G401 (cell line): ENCODE results near the gene APOBEC3G. TPM values are rescaled to one million over a fixed set of nuclear protein-coding genes. Genes with fewer than 3 reads are reported as not detected.
A peak's percentile ranks its signal among the peaks of the same experiment; 100 is the strongest.

Experiments used
- DNase-seq: peaks from one replicate; pipeline ENCODE4 v3.0.0-alpha.2; 2015; ENCODE audit warnings: low spot score
- in situ Hi-C: cut with HindIII; loops from 2 replicates; pipeline ENCODE4 v1.10.0; 2016; ENCODE audit warnings: low sequenced_read_pairs, mixed read lengths
- total RNA-seq: library from RNA; depleted of rRNA; stranded (reverse); fragments of >200 nt; shearing (Covaris generic); gene quantifications from 2 replicates; pipeline ENCODE4 v1.2.3, GENCODE V29; 2014

APOBEC3G gene
- total RNA-seq, 1 experiment from 2014 or later: 2.9 TPM

- in situ Hi-C loops: no loop called here
- no peak for DNase-seq
These were observed 37.0 kb downstream of the APOBEC3G start for GRCh38 chr22:39114112-39114511.

- in situ Hi-C loops: no loop called here
These were observed 38.5 kb downstream of the APOBEC3G start for GRCh38 chr22:39115570-39115969.

GRCh38 chr22:39115977-39116621 is 39.0 kb downstream of the APOBEC3G start:
- in situ Hi-C loops: no loop called here
- no peak for DNase-seq

More at GRCh38 chr22:39115570-39115969, 38.5 kb downstream of the APOBEC3G start:
- no peak for DNase-seq

- in situ Hi-C loops: no loop called here
These were observed 40.6 kb downstream of the APOBEC3G start for GRCh38 chr22:39117585-39118191.

GRCh38 chr22:39120983-39121382 is 43.9 kb downstream of the APOBEC3G start:
- in situ Hi-C loops: no loop called here

More at GRCh38 chr22:39117585-39118191, 40.6 kb downstream of the APOBEC3G start:
- peak; percentile 27 for DNase-seq

GRCh38 chr22:39122772-39123470 is 45.8 kb downstream of the APOBEC3G start:
- no peak for DNase-seq
- in situ Hi-C loops: no loop called here

More at GRCh38 chr22:39120983-39121382, 43.9 kb downstream of the APOBEC3G start:
- DNase-seq: no peak

GRCh38 chr22:39123751-39124581 is 46.9 kb downstream of the APOBEC3G start:
- DNase-seq: no peak
- in situ Hi-C loops: no loop called here

- in situ Hi-C loops: no loop called here
- no peak for DNase-seq
These were observed 48.5 kb downstream of the APOBEC3G start for GRCh38 chr22:39125622-39126021.

- in situ Hi-C loops: no loop called here
- DNase-seq: no peak
These were observed 51.4 kb downstream of the APOBEC3G start for GRCh38 chr22:39128508-39128907.

GRCh38 chr22:39129081-39129480 is 52.0 kb downstream of the APOBEC3G start:
- in situ Hi-C loops: no loop called here

GRCh38 chr22:39129746-39130145 is 52.7 kb downstream of the APOBEC3G start:
- in situ Hi-C loops: no loop called here
- DNase-seq: no peak

More at GRCh38 chr22:39129081-39129480, 52.0 kb downstream of the APOBEC3G start:
- no peak for DNase-seq

GRCh38 chr22:39130152-39130704 is 53.2 kb downstream of the APOBEC3G start:
- no peak for DNase-seq
- in situ Hi-C loops: no loop called here

GRCh38 chr22:39130892-39131855 is 54.1 kb downstream of the APOBEC3G start:
- no peak for DNase-seq
- in situ Hi-C loops: no loop called here

GRCh38 chr22:39132281-39132680 is 55.2 kb downstream of the APOBEC3G start:
- DNase-seq: no peak
- in situ Hi-C loops: no loop called here

GRCh38 chr22:39132871-39133524 is 55.9 kb downstream of the APOBEC3G start:
- in situ Hi-C loops: no loop called here
- no peak for DNase-seq

GRCh38 chr22:39133871-39134270 is 56.8 kb downstream of the APOBEC3G start:
- in situ Hi-C loops: no loop called here
- no peak for DNase-seq

GRCh38 chr22:39134366-39135091 is 57.5 kb downstream of the APOBEC3G start:
- in situ Hi-C loops: no loop called here
- no peak for DNase-seq
